Neural progenitor cell (in vitro differentiated cells): ENCODE data around the gene EPHB1. TPM values are rescaled to one million over a fixed set of nuclear protein-coding genes. Genes with fewer than 3 reads are reported as not detected.

Experiments
- DNase-seq: peaks from one replicate; pipeline ENCODE4 v3.0.0-alpha.2; 2016; ENCODE audit warnings: low spot score
- H2AFZ ChIP-seq: fragments of 200-600 bp; sonication (generic); replicated peaks from 2 replicates; pipeline ENCODE4 v1.6.1; 2016; ENCODE audit warnings: antibody characterized with exemption
- H3F3A ChIP-seq: fragments of 200-600 bp; sonication (generic); 2 replicates; pipeline ENCODE4 v1.6.1; 2016; ENCODE audit warnings: antibody characterized with exemption, low read depth
- H3K27ac ChIP-seq: fragments of 200-600 bp; sonication (generic); 2 replicates; pipeline ENCODE4 v1.5.1; 2016; ENCODE audit warnings: mild to moderate bottlenecking
- H3K27me3 ChIP-seq: fragments of 200-600 bp; sonication (generic); 2 replicates; pipeline ENCODE4 v1.6.1; 2016; ENCODE audit warnings: mild to moderate bottlenecking, moderate library complexity
- H3K36me3 ChIP-seq: fragments of 200-600 bp; sonication (generic); 2 replicates; pipeline ENCODE4 v1.5.1; 2016
- H3K4me1 ChIP-seq: fragments of 200-600 bp; sonication (generic); 2 replicates; pipeline ENCODE4 v1.6.1; 2016; ENCODE audit warnings: mixed run types
- H3K4me2 ChIP-seq: fragments of 200-600 bp; sonication (generic); 2 replicates; pipeline ENCODE4 v1.6.1; 2016
- H3K4me3 ChIP-seq: fragments of 200-600 bp; sonication (generic); 2 replicates; pipeline ENCODE4 v1.5.1; 2016
- H3K79me2 ChIP-seq: fragments of 200-600 bp; sonication (generic); 2 replicates; pipeline ENCODE4 v1.6.1; 2016; ENCODE audit warnings: low read depth
- H3K9ac ChIP-seq: fragments of 200-600 bp; sonication (generic); 2 replicates; pipeline ENCODE4 v1.6.1; 2016
- H3K9me3 ChIP-seq: fragments of 200-600 bp; sonication (generic); 2 replicates; pipeline ENCODE4 v1.5.1; 2016; ENCODE audit warnings: low read depth
- H4K20me1 ChIP-seq: fragments of 200-600 bp; sonication (generic); 2 replicates; pipeline ENCODE4 v1.6.1; 2016; ENCODE audit warnings: low read depth
- H3K27ac Mint-ChIP-seq: 3 replicates; pipeline ENCODE4 v1.8.0; 2021; ENCODE audit warnings: mixed read lengths
- H3K27me3 Mint-ChIP-seq: 2 replicates; pipeline ENCODE4 v1.8.0; 2022; ENCODE audit warnings: low read depth, mild to moderate bottlenecking, inconsistent platforms, moderate library complexity, mixed read lengths; ENCODE audit not compliant: insufficient read depth
- H3K36me3 Mint-ChIP-seq: 3 replicates; pipeline ENCODE4 v1.8.0; 2021; ENCODE audit warnings: mixed read lengths
- H3K4me1 Mint-ChIP-seq: 3 replicates; pipeline ENCODE4 v1.8.0; 2021; ENCODE audit warnings: mixed read lengths
- H3K4me3 Mint-ChIP-seq: 3 replicates; pipeline ENCODE4 v1.8.0; 2021; ENCODE audit warnings: mild to moderate bottlenecking, moderate library complexity, mixed read lengths
- H3K9me3 Mint-ChIP-seq: 3 replicates; pipeline ENCODE4 v1.8.0; 2020; ENCODE audit warnings: mixed read lengths
- EZH2 ChIP-seq: fragments of 200-600 bp; sonication (generic); IDR thresholded peaks from 2 replicates; pipeline ENCODE4 v1.6.1; 2017; ENCODE audit warnings: antibody characterized with exemption, mild to moderate bottlenecking, moderate library complexity
- EZH2phosphoT487 ChIP-seq: fragments of 200-600 bp; sonication (generic); IDR thresholded peaks from 2 replicates; pipeline ENCODE4 v1.6.1; 2017; ENCODE audit warnings: antibody characterized with exemption
- total RNA-seq: library from RNA; depleted of rRNA; stranded (reverse); fragments of >200 nt; gene quantifications from 2 replicates; pipeline ENCODE4 v1.2.3, GENCODE V29; 2015; ENCODE audit warnings: low replicate concordance
- TF ChIP-seq, protein P1 (sequence below): fragments of 200-600 bp; sonication (generic); IDR thresholded peaks from 2 replicates; pipeline ENCODE4 v1.5.1; 2017; ENCODE audit warnings: antibody characterized with exemption, mild to moderate bottlenecking

The EPHB1 gene
- total RNA-seq, 1 donor from 2014 or later: 9.1 TPM

DNA sequence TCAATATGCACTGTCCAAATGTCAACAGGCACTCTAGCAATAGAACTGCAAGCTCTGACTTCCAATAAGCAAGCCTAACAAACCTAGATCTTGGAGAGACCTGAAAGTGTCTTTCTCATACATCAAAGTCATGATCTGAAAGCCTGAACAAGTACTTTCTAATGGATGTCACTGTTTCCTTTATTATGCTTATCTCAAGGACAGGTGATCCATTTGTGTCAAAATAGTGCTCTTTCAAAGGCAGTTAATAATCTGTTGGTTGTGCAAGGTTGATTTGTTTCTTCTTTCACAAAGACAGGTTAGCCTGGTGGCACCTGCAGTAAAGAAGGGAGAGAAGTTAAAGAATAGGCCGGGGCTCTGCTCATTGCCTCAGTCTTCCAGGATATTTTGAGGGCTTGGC lies 146.8 kb downstream of the EPHB1 start:
- no peak for TF ChIP-seq EZH2
- TF ChIP-seq EZH2phosphoT487: no peak
- TF ChIP-seq, protein P1, sequence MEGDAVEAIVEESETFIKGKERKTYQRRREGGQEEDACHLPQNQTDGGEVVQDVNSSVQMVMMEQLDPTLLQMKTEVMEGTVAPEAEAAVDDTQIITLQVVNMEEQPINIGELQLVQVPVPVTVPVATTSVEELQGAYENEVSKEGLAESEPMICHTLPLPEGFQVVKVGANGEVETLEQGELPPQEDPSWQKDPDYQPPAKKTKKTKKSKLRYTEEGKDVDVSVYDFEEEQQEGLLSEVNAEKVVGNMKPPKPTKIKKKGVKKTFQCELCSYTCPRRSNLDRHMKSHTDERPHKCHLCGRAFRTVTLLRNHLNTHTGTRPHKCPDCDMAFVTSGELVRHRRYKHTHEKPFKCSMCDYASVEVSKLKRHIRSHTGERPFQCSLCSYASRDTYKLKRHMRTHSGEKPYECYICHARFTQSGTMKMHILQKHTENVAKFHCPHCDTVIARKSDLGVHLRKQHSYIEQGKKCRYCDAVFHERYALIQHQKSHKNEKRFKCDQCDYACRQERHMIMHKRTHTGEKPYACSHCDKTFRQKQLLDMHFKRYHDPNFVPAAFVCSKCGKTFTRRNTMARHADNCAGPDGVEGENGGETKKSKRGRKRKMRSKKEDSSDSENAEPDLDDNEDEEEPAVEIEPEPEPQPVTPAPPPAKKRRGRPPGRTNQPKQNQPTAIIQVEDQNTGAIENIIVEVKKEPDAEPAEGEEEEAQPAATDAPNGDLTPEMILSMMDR: no peak
- peaks cover 32% of the 10 kb centered on the region for H3K4me1 Mint-ChIP-seq

GRCh38 chr3:134944429-134944828 lies 149.4 kb downstream of the EPHB1 start:
- H2AFZ ChIP-seq: no peak overlapping the region
- peaks cover 7% of the 10 kb centered on the region for H3K4me1 ChIP-seq
- no peak overlapping the region for H3K27ac Mint-ChIP-seq
- H3K4me3 ChIP-seq: no peak overlapping the region
- no peaks in the 10 kb centered on the region for H3K27me3 ChIP-seq
- peaks cover 2% of the 10 kb centered on the region for H3K36me3 Mint-ChIP-seq
- H3K27ac ChIP-seq: no peak overlapping the region
- no peaks in the 10 kb centered on the region for H3K36me3 ChIP-seq
- no peak overlapping the region for H3K4me3 Mint-ChIP-seq
- peaks cover 14% of the 10 kb centered on the region for H3K27me3 Mint-ChIP-seq
- TF ChIP-seq, protein P1: no peak
- TF ChIP-seq EZH2phosphoT487 (no peak), EZH2 (no peak)
- no peaks in the 10 kb centered on the region for H4K20me1 ChIP-seq
- H3K79me2 ChIP-seq: no peaks in the 10 kb centered on the region
- no peak overlapping the region for H3K4me2 ChIP-seq
- H3K9me3 ChIP-seq: no peaks in the 10 kb centered on the region
- no peak for DNase-seq
- H3K4me1 Mint-ChIP-seq: peaks cover 11% of the 10 kb centered on the region
- no peaks in the 10 kb centered on the region for H3F3A ChIP-seq
- H3K9ac ChIP-seq: no peak overlapping the region
- H3K9me3 Mint-ChIP-seq: peaks cover 2% of the 10 kb centered on the region

More for the DNA sequence above, 146.8 kb downstream of the EPHB1 start:
- Histone ChIP-seq H3K79me2 (no peaks in the 10 kb centered on the region), H3K4me3 (no peak overlapping the region), H3K4me1 (peaks cover 29% of the 10 kb centered on the region), H3K9me3 (no peaks in the 10 kb centered on the region), H4K20me1 (peaks cover 11% of the 10 kb centered on the region), H3K27ac (no peak overlapping the region), H3K9ac (no peak overlapping the region), H3K4me2 (no peak overlapping the region), H3K36me3 (no peaks in the 10 kb centered on the region), H3F3A (peaks cover 24% of the 10 kb centered on the region), H2AFZ (no peak overlapping the region), H3K27me3 (no peaks in the 10 kb centered on the region)
- no peak for DNase-seq
- Mint-ChIP-seq H3K27me3 (peaks cover 22% of the 10 kb centered on the region), H3K4me3 (no peak overlapping the region), H3K9me3 (peaks cover 2% of the 10 kb centered on the region), H3K27ac (no peak overlapping the region), H3K36me3 (peaks cover 2% of the 10 kb centered on the region)

DNA sequence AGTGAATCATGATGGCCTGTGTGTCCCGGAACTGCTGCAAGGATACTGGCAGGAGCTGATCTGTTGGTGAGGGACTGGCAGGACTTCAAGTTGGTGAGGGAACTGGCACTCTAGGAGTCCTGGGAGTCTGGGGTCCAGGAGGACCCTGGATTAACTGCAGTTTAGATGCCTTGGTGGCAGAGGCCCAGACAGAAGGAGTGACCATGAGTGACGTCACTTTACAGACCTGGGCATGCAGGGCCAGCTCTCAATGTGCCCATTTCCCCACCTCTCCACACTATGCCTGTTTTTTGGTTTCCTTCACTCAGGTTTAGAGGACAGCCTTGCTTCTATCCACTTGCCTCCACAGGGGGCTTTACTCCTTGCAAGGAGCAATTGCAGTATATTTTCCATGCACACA lies 154.1 kb downstream of the EPHB1 start:
- peaks cover 4% of the 10 kb centered on the region for H4K20me1 ChIP-seq
- H3K36me3 ChIP-seq: peaks cover 6% of the 10 kb centered on the region
- no peak overlapping the region for H3K27ac ChIP-seq
- H3K27me3 Mint-ChIP-seq: peaks cover 4% of the 10 kb centered on the region
- H3K4me1 Mint-ChIP-seq: peaks cover 28% of the 10 kb centered on the region
- H3F3A ChIP-seq: peaks cover 4% of the 10 kb centered on the region
- no peaks in the 10 kb centered on the region for H3K79me2 ChIP-seq
- no peak for DNase-seq
- H3K9ac ChIP-seq: no peak overlapping the region
- TF ChIP-seq, protein P1: no peak
- TF ChIP-seq EZH2phosphoT487 (no peak), EZH2 (no peak)
- H3K9me3 ChIP-seq: no peaks in the 10 kb centered on the region
- no peak overlapping the region for H2AFZ ChIP-seq
- H3K9me3 Mint-ChIP-seq: no peaks in the 10 kb centered on the region
- H3K4me1 ChIP-seq: peaks cover 19% of the 10 kb centered on the region
- H3K36me3 Mint-ChIP-seq: peaks cover 13% of the 10 kb centered on the region
- no peak overlapping the region for H3K4me3 ChIP-seq
- H3K4me3 Mint-ChIP-seq: no peak overlapping the region
- H3K4me2 ChIP-seq: no peak overlapping the region
- H3K27me3 ChIP-seq: no peaks in the 10 kb centered on the region
- H3K27ac Mint-ChIP-seq: no peak overlapping the region
